HG03520 (cell line): Measurements from ENCODE around the gene PRLR.
A peak's percentile ranks its signal among the peaks of the same experiment; 100 is the strongest.
"Not testable (repeated sequence)": the region's sequence is repeated elsewhere in the genome, so short reads cannot be mapped to it uniquely, and the experiment has no call there.

Experiments used
- ATAC-seq: cut with Tn5 transposase; IDR thresholded peaks from one replicate; pipeline ENCODE4 v1.9.1; 2021; ENCODE audit warnings: mild to moderate bottlenecking, moderate library complexity; ENCODE audit not compliant: unreplicated experiment

The PRLR gene

DNA sequence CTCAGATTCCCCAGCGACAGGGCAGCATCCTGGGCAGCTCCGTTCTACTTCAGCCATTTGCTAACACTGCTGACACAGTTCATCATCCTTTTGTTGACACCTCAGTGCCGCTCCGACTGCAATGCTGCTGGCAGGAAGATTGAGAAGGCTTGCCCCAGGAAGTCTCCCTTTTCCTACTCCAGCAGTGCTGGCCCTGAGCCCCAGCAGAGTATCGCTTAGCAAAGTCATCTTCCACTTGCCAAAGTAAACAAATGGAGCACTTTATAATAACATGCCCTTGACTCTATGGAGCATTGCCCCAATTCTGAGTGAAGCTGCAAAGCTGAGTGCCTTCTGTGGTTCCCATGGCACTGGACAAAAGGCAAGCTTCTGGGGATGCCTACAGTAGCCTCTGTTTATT is 32.2 kb downstream of the PRLR start:
- ATAC-seq, result no peak

DNA sequence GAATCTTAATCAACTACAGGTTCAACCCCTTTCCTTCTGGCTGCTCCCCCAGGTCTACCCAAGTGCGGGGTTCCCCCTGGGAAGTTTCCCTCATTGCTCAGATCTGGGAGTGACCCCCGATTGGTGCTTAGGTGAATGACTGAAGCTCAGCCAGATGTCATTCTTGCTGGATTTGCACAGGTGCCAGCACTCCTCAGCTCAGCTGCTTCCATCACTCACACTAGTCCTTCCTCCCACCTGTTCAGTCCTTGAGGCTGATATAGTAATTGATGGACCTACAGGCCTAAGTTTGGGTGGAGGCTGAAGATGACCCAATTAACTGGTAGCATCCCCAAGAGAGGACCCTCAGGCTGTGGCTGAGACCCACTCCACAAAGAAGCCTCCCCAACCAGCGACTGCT is 32.9 kb downstream of the PRLR start:
- ATAC-seq, result no peak

DNA sequence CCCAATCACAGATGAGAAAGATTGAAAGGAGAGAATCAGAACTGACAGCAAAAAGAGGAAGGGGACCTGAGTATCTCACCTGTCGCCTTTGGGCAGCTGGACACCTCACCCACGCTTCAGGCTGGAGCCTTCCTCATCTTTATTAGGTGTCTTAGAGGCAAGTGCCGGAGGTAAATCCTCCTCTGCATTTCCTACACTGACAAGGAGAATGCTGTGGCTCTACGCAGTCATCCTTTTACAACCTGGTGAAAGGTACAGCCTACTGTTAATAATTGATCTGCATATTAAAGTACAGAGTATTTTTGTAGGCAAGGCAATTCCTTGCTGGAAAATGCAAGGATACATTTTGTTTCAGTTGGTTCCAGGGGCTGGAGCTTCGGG is 34.8 kb downstream of the PRLR start:
- no peak for ATAC-seq

DNA sequence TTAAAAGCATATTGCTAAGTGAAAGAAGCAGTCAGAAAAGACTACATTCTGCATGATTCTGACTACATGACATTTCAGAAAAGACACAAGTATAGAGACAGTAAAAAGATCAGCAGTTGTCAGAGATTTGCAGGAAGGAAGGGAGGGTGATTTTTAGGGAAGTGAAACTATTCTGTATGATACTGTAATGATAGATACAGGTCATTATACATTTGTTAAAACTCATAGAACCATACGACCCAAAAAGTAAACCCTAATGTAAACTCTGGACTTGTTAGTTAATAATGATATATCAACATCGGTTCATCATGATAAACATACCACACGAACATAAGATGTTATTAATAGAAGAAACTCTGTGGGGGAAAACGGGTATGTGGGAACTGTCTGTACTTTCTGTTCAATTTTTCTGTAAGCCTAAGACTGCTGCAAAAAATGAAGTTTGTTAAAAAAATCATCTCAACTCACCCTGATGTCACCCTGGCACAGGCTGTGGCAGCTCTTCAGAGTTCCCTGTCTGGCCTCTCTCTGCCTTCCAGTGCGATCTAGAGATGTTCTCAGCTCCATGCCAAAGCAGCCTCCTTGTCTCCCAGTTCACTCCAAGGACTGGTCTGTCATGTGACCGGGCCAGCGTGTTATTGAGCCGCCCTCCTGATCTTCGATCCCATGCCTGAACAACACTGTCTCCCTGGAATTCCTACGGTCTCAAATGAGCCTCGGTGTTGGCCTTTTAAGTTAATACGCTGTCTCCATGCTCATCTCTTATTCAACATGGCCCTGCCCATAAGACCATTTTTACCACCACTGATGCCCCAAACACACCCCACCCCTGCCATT is 35.4 kb downstream of the PRLR start:
- ATAC-seq, result peak; percentile 90

DNA sequence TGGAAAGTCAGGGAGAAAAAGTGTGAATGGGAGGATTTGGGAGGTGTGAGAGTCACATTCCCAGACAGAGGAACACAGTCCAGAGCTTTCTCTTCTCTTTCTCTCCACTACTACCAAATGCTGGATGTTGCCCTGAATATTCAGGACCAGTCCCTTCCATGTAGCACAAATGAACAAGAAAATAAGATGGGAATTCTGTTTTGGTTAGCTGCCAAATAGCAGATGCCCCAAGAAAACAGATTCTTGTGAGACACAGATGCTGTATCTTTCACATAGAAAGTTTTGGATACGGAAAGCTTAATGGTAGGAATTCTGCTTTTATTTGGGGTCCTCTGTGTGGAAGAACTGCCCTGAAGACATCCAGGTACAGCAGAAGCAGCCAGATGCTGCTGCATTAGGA is 37.8 kb downstream of the PRLR start:
- no peak for ATAC-seq

DNA sequence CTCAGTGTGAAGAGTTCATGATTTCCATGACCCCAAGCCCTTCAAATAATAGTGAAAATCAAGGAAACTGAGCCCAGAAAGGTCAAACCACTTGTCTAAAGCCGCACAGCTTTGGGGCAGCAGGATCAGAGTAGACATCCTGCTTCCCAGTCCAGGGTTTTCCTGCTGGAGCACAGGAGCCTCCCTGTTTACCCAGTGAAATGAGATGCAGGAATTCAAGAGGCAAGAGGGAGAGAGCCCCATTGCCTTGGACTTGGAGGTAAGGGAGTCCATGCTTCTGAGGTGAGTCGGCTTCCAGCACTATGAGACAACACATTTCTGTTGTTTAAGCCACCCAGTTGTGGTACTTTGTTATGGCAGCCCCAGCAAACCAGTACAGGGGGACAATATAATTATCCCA is 40.5 kb downstream of the PRLR start:
- not testable (repeated sequence) for ATAC-seq

DNA sequence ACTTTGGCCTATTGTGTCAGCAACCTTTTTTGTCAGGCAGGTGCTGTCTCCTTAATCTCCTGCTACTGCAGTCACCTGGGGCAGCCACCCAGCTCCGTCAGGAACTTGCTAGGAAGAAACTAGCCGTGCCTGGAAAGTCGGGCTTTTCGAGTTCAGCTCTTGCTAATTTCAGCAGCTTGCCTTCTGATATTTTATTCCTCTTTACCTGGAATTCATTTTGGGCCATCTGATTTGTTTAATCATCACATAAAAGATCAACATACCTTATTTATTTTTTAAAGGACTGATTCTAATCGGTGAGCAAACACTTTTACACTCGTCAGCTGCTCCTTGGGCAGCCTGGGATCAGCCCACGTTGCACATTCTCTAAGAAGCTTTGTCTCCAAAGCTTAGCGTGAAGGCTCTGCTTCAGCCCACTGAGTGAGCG is 42.2 kb downstream of the PRLR start:
- no peak for ATAC-seq

DNA sequence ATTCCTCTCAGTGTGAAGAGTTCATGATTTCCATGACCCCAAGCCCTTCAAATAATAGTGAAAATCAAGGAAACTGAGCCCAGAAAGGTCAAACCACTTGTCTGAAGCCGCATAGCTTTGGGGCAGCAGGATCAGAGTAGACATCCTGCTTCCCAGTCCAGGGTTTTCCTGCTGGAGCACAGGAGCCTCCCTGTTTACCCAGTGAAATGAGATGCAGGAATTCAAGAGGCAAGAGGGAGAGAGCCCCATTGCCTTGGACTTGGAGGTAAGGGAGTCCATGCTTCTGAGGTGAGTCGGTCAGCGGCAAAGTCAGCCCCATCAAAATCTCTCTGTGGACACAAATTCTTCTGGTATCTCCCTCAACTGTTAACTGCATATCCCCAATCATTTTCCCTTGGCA is 42.7 kb downstream of the PRLR start:
- not testable (repeated sequence) for ATAC-seq

DNA sequence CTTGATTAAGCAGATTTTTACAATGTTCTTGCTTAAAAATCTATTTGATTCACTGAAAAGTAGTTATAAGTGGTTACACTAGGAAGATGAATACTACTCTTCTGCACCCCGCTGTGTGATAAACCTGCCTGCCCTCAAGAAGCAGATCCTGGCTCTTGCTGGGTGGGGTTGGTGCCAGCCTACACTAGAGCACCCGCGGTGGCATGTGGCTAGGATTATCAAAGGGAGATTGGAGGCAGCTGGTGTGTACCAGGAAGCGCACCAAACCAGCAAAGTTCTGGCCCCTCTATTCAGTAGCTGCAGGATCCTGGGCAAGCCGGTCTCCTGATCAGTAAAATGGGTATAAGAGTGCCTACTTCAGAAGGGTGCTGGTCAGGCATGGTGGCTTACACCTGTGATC is 43.5 kb downstream of the PRLR start:
- ATAC-seq, result no peak

DNA sequence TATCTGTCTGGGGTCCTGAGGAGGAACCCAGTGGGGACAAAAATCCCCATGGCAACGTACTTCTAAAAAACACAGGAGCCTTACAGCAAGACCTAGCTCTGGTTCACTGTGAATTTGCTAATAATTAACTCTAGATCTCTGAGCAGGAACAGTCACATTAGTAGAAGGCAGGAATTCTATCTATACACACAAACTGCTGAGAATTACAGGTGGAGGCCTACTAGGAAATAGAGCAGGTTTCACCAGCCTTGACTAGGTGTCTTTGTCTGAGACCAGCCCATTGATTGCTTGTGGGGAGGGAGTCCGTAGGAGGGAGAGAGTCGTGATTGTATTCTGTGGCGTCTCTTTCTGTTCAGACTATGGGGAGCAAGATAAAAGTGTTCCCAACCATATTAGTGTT is 44.8 kb downstream of the PRLR start:
- no peak for ATAC-seq

DNA sequence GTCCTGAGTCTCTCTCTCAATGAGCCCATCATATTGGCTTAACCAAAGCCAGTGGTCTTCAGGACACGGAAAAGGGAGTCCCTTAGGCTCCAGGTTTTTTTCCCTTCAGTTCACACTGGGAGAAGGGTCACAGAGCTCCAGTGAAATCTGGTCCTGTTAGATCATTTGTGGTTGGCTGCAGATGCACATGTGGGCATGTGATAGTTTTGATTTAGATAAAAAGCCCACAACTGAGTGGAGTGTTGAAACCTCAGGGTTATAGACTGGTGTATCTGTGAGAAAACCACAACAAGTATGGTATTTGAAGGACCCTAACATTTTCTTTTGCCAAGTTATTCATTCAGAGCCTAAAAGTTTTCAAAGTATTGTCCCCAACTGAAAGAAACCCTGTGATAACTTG is 46.7 kb downstream of the PRLR start:
- peak; percentile 8 for ATAC-seq

DNA sequence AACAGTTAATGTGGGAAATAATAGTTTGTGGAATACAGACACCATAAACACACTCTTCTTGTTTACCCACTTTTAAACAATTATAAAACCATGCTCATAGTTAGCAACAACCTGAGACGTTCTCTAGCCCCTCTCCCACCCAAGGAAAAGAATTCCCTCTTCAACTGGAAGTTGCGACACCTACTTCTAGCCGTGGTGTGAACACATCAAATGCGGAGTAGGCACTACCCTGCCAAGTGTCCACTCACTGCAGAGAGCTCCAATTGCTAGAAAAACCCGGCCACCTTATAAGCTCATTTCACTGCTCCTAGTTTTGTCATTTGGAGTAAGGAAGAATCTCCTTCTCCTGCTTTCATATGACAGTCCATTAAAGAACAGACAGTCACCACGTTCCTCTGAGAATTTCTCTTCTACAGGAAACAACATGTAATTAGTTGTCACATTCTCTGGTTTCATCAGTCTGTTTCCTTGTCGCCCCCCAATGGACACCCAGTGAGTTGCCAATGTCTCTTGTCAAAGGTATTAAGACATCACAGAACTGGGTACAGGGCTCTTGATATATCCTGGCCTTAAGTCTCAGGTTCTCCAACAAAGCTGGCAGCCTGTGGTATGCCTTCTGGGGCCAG is 47.3 kb downstream of the PRLR start:
- peak; percentile 61 for ATAC-seq

DNA sequence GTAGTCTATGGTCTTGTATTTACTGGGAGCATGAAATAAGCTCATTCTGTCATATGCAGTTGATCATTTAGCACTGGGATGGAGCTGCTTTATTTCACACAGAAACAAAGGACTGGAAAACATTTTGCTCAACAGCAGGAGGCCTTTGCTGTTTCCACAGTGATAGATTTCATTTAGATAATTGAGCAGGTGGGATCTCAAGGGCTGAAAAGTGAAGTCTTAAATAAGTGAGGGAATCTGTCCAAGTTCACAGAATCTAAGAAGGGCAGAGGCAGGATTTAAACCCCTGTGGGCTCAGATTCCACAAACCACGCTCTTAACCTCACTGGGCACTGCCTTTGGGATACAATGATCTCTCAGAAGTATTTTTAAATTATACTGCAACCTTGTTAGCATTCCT is 47.8 kb downstream of the PRLR start:
- ATAC-seq, result no peak

DNA sequence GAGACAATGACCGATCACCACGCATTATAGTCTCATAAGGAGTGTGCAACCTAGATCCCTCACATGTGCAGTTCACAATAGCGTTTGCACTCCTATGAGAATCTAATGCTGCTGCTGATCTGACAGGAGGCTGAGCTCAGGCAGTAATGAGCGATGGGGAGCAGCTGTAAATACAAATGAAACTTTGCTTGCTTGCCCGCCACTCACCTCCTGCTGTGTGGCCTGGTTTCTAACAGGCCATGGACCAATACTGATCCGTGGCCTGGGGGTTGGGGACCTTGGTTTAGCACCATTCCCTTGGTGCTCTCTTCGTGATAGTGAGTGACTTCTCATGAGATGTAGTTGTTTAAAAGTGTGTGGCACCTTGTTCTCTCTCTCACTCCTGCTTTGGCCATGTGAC is 50.2 kb downstream of the PRLR start:
- ATAC-seq, result no peak

DNA sequence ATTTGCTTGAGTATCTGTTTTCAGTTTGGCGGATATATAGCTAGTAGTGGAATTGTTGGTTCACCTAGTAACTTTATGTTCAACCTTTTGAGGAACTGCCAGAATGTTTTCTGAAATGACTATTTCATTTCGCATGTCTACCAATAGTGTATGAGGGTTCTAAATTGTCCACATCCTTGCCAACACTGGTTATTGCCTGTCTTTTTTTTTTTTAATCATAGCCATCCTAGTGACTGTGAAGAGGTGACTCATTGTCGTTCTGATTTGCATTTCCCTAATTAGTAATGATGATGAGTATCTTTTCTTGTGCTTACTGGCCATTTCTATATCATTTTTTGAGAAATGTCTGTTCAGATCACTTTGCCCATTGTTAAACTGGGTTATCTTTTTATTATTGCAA is 52.5 kb downstream of the PRLR start:
- ATAC-seq, result no peak

DNA sequence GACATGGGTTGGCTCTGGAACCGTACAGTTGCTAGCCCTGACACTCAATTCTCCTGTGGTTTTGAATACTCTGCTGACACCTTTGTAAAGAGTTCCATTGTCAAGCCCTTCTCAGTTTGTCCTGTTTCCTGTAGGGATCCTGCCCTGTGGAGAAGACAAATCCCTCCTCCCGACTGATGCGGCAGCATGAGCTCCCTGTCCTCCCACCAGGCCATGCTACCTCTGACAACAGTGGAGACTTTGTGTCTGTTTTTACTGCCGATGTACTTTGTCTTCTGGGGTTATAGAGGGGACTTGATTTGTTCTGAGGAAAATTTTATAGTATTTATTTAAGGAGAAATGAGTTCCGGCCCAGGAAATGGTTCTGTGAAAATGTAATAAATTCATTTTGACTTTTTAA is 57.8 kb downstream of the PRLR start:
- no peak for ATAC-seq

DNA sequence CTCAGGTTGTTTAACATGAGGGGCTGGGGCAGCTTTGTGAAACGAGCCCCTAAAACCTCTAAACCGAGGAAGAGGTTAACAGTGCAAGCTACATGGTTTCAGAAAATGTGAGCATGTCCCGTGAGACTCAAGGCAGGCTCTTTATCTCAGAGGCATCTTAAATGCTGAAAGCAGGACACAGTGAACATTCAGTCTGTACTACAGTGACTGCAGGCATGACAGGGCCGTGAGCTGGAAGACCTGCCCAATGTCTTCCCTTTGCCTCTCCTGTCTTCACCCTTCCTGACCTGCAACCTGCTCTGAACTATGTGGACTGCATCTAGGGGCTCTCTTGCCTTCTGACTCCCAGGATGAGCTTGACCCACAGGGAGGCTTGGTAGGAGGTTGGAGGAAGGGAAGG is 58.3 kb downstream of the PRLR start:
- no peak for ATAC-seq

DNA sequence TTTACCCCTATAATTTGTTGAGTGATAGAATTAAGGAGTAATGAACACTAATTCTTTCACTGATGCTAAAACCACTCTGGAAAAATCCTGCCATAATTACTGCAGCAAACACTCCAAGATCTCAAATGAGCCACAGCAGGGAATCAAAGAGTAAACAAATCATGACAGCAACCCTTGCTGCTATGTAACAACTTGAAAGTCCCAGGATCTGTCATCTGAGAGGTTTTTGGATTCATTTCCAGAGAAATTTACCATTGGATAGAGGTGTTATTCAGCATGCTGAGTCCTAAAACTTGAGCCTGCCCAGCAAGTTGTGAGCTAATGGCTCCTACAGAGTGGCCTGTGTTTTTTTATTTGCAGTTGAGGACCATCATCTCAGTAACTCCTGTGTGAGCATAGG is 59.2 kb downstream of the PRLR start:
- ATAC-seq, result no peak

DNA sequence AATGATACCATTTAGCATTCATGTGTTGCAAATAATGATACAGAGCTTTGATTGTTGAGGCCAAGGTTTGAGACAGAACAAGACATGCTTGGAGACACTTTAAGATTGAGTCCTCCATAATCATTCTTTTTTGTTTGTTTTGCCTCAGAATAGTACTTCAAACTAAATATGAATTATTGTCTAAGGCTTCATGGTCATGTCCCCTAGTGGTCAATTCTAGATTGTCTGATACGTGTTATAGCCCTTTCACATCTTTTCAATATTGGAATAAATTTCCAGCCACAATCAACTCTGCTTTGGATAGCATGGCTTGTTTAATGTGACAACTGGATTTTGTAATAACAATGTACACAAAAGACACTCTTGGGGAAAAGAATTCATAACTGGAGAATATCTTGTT is 64.2 kb downstream of the PRLR start:
- no peak for ATAC-seq

DNA sequence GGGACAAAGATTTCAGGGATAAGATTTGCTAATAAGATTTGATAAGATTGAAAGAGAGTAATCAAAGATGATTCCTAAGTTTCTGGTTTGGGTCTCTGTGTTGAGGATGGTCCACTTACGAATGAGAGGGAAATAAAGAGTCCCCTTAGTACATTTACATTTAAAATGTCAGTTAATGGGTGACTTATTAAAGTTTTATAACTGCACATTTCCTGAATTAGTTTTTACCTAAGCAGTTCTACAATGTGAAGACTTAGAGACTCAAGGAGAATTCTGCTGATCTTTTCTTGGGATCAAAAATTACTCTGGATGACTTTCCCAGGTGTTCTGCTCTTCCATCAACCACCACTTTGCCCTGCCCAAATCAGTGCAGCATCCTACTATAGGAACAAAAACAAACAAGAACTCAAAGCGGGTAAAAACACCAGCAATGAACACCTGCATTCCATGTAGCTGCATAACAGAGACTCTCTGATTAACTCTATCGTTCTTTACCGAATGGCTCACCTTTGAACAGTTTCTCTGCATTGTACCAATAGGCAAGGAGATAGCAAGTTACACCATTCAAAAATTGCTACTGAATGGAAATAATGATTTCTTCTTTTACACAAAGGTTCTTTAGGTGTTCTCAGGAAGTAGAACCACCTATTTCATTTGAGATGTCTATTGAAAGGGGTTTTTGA is 65.3 kb downstream of the PRLR start:
- no peak for ATAC-seq

DNA sequence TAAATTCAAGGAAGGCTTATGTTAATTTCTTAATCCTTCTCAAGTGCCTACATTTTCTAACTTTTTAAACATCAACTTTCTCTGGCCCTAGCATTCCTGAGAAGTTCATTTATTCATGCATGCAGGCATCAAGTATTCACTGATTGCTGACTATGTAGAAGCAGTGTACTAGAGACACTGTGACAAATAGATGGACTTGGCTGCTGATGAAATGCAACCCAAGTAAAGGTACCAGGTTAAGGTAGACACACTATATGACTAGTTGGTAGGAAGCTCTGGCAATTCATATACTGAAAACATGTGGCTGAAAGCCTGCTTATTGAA is 66.6 kb downstream of the PRLR start:
- no peak for ATAC-seq
